HG02938 (cell line): ENCODE results near the gene PODXL2.
"Not testable (repeated sequence)": the region's sequence is repeated elsewhere in the genome, so short reads cannot be mapped to it uniquely, and the experiment has no call there.

Experiments
- ATAC-seq: cut with Tn5 transposase; IDR thresholded peaks from one replicate; pipeline ENCODE4 v1.9.1; 2021; ENCODE audit warnings: mild to moderate bottlenecking, moderate library complexity; ENCODE audit not compliant: unreplicated experiment

The PODXL2 gene

GRCh38 chr3:127673191-127674100, 44.5 kb downstream of the PODXL2 start:
- peak; percentile 28 for ATAC-seq

- no peak for ATAC-seq
Measured at GRCh38 chr3:127674101-127674721, 45.2 kb downstream of the PODXL2 start.

GRCh38 chr3:127674790-127675189, 45.8 kb downstream of the PODXL2 start:
- ATAC-seq: no peak

GRCh38 chr3:127675651-127676391, 46.8 kb downstream of the PODXL2 start:
- no peak for ATAC-seq

GRCh38 chr3:127676456-127676855, 47.5 kb downstream of the PODXL2 start:
- ATAC-seq: no peak

- ATAC-seq: no peak
Measured at GRCh38 chr3:127676921-127677351, 48.0 kb downstream of the PODXL2 start.

GRCh38 chr3:127677541-127678314, 48.7 kb downstream of the PODXL2 start:
- no peak for ATAC-seq

GRCh38 chr3:127678315-127678599, 49.3 kb downstream of the PODXL2 start:
- no peak for ATAC-seq

- no peak for ATAC-seq
Measured at GRCh38 chr3:127678611-127679533, 49.9 kb downstream of the PODXL2 start.

- no peak for ATAC-seq
Measured at GRCh38 chr3:127679534-127680145, 50.7 kb downstream of the PODXL2 start.

GRCh38 chr3:127680146-127680661, 51.2 kb downstream of the PODXL2 start:
- ATAC-seq: no peak

GRCh38 chr3:127680798-127681221, 51.8 kb downstream of the PODXL2 start:
- ATAC-seq: no peak

- ATAC-seq: not testable (repeated sequence)
Measured at GRCh38 chr3:127682175-127682554, 53.2 kb downstream of the PODXL2 start.

GRCh38 chr3:127682561-127682960, 53.6 kb downstream of the PODXL2 start:
- ATAC-seq: no peak

GRCh38 chr3:127684871-127685707, 56.1 kb downstream of the PODXL2 start:
- ATAC-seq: no peak

- no peak for ATAC-seq
Measured at GRCh38 chr3:127685708-127686511, 56.9 kb downstream of the PODXL2 start.

- no peak for ATAC-seq
Measured at GRCh38 chr3:127686512-127686894, 57.5 kb downstream of the PODXL2 start.
